22Rv1 (cell line): ENCODE measurements around the gene PTPRD.

Experiments used
- H3K27ac ChIP-seq: fragments of 450-650 bp; 2 replicates; pipeline ENCODE4 v1.5.1; 2017
- ZFX ChIP-seq: fragments of 450-650 bp; IDR thresholded peaks from 2 replicates; pipeline ENCODE4 v1.6.1; 2017; ENCODE audit warnings: antibody characterized with exemption, borderline replicate concordance
- TF ChIP-seq, protein P1 (sequence below): fragments of 450-650 bp; IDR thresholded peaks from 2 replicates; pipeline ENCODE4 v1.5.1; 2017; ENCODE audit warnings: mild to moderate bottlenecking

The PTPRD gene

DNA sequence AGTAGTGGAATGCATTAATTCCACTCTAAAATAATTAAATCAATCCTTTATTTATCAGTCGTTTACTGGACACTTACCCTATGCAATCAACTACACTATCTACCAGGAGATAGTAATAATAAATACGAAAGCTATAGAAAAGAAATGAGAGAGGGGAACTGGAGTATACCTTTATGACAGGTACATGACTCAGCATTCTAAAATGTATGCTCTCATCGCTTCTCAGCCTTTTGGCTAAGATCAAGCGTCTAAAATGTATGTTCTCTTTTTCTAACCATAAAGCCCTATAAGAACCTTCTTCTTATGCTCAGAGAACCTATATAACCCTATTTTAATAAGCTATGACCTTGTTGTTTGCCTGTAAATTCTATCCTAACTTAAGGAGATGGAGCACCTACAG lies 2059.4 kb downstream of the PTPRD start:
- no peak for TF ChIP-seq ZFX
- TF ChIP-seq, protein P1, sequence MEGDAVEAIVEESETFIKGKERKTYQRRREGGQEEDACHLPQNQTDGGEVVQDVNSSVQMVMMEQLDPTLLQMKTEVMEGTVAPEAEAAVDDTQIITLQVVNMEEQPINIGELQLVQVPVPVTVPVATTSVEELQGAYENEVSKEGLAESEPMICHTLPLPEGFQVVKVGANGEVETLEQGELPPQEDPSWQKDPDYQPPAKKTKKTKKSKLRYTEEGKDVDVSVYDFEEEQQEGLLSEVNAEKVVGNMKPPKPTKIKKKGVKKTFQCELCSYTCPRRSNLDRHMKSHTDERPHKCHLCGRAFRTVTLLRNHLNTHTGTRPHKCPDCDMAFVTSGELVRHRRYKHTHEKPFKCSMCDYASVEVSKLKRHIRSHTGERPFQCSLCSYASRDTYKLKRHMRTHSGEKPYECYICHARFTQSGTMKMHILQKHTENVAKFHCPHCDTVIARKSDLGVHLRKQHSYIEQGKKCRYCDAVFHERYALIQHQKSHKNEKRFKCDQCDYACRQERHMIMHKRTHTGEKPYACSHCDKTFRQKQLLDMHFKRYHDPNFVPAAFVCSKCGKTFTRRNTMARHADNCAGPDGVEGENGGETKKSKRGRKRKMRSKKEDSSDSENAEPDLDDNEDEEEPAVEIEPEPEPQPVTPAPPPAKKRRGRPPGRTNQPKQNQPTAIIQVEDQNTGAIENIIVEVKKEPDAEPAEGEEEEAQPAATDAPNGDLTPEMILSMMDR = no peak
- no peak overlapping the region for H3K27ac ChIP-seq

DNA sequence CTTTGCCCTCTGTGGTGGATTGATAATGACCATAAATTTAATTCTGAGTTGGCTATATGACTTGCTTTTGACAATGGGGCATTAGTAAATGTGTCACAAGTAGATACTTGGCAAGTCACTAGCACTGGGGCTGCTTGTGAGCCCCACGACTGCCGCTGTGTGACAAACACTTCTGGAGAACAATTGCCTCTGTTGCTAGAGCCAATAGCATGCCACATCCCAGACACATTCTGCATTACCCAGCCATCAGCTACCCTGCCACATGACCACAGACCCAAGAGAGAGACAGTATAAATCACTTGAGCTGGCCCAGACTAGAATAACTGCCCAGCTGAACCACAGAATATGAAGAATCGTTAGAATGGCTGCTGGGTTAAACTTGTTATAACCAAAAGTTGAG lies 2060.1 kb downstream of the PTPRD start:
- H3K27ac ChIP-seq = no peak overlapping the region
- no peak for TF ChIP-seq ZFX
- TF ChIP-seq, protein P1 = no peak

DNA sequence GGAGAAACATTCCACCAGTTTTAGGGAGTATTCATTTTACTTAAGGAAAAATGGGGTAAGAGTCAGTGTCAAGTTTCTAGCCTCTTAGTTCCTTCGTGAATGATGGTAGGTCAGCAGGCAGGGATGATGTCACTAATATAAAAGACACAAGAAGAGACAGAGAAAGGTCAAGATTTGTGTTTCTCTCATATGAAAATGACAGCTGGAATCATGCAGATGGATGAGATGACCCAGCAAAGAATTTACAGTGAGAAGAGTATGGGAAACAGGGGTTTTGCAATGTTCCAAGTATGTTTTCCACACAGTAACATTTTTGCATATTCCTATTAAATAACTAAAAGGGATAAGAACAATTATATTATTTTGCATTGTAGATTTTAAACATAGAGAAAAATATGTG lies 2063.6 kb downstream of the PTPRD start:
- H3K27ac ChIP-seq = no peak overlapping the region
- TF ChIP-seq ZFX = no peak
- TF ChIP-seq, protein P1 = no peak

DNA sequence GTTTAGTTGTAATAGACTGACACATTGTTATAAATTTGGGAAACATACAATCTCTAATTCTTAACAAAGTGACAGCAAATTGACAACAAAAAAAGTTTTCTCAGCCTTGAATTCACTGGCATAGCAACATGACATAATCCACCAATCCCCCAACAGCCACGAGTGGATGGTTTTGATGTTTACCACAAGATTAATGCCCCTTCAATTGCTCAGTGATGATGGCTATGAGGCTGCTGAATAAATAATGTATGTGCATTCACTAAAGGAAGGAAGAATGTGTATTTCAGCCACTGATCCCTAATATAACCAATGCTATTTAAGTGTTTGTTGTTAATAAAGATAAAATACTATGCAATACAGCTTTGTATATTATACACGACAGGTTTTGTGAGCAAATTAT lies 2069.6 kb downstream of the PTPRD start:
- TF ChIP-seq ZFX = no peak
- TF ChIP-seq, protein P1 = no peak
- H3K27ac ChIP-seq = no peak overlapping the region

DNA sequence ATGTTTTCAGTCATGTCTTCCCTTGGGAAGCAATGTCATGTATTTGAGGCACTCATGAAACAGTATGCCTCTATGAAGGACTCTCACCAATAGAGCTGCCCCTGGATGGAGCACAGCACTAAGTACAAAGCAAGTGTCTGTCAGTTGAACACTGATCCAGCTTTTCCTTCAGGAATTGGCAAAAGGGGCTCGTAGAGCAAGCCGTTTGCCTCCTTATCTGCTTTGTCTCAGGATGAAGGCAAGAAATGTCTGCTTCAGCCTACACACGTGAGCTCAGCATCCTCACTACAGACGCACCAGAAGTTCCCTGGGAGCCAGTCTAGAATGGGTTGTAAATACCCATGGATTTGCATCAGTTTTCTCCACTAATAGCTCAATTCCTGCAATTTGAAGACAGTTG lies 2070.3 kb downstream of the PTPRD start:
- TF ChIP-seq ZFX = no peak
- TF ChIP-seq, protein P1 = no peak

DNA sequence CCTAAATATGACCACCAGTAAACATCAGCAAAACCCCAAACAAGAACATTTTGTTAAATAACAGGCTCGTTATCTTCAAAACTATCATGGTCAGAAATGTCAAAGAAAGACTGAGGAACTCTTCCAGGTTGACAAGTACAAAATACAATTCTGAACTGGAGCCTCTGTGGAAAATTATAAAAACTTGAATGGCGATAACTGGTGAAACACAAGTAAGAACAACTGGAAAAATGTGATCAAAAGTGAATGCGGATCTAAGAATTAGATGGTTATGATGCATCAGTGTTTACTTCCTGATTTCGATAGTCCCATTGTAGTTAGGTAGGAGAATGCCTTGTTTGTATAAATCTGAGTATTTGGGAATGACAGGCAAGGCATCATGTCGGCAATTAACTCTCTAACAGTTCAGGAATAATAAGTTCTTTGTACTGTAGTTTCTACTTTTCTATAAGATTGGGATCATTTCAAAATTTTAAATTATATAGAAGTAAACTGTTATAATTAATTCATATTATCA lies 2073.1 kb downstream of the PTPRD start:
- TF ChIP-seq ZFX = no peak
- TF ChIP-seq, protein P1 = no peak
- no peak overlapping the region for H3K27ac ChIP-seq

More for the DNA sequence above, 2070.3 kb downstream of the PTPRD start:
- no peak overlapping the region for H3K27ac ChIP-seq

DNA sequence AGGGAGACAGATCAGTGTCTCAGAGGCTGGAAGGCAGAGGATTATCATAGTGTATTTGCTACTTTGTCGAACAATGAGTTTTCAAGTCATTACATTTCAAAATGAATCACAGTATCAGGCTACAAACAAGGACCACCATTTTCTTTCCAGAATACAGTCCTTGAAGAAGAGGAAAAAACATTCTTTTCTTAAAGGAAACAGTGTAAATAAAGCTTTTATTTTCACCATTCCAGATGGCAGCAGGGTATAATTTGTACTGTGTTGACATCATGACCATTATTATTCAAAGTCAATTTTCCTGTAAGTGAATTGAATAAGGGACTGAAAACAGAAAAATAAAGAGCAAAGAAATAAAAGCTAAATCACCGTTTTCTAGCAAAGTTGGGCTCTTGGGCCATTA lies 2076.0 kb downstream of the PTPRD start:
- TF ChIP-seq, protein P1 = no peak
- TF ChIP-seq ZFX = no peak
- no peak overlapping the region for H3K27ac ChIP-seq
